Endothelial cell of umbilical vein (primary cell): ENCODE measurements around the gene JAZF1. TPM values are rescaled to one million over a fixed set of nuclear protein-coding genes. Genes with fewer than 3 reads are reported as not detected.

ENCODE experiments used
- BruUV-seq: library from RNA; stranded (reverse); fragments of 400-500 nt; replicated peaks from 2 replicates; lab custom pipeline; 2021; lab: Mats Ljungman, UMichigan
- CTCF ChIA-PET: fragments of 300-600, 350-600 bp; sonication (Branson Sonifier 250); formaldehyde crosslinking; loops from one replicate; lab custom pipeline; 2021; ENCODE audit warnings: antibody characterized with exemption, inconsistent platforms; lab: Charles Lee
- POLR2A ChIA-PET: fragments of 300-600, 350-600 bp; sonication (Branson Sonifier 250); formaldehyde crosslinking; loops from one replicate; lab custom pipeline; 2021; ENCODE audit warnings: antibody characterized with exemption, inconsistent platforms; lab: Charles Lee
- DNase-seq: peaks from one replicate; pipeline ENCODE4 v3.0.0-alpha.2; 2011; ENCODE audit warnings: low read depth, low spot score
- FAIRE-seq: peaks from 2 replicates; lab custom pipeline; 2011; peaks lifted over from hg19 to GRCh38; lab: Jason Lieb, UNC
- H2AFZ ChIP-seq: 2 replicates; pipeline ENCODE4 v1.6.0; 2012; ENCODE audit warnings: low read depth, low read length, control low read depth, inconsistent platforms
- H3K27ac ChIP-seq: 2 replicates; pipeline ENCODE4 v1.5.1; 2011; ENCODE audit warnings: low read depth, mild to moderate bottlenecking, control low read depth, low read length, moderate library complexity; ENCODE audit not compliant: insufficient read depth
- H3K27me3 ChIP-seq, 2 experiments: 2 replicates each; pipeline versions ENCODE4 v1.6.0 to v1.6.1; 2011; ENCODE audit warnings: low read length in 2 of 2, mixed read lengths in 1 of 2; ENCODE audit not compliant: control insufficient read depth in 2 of 2, insufficient read depth in 2 of 2
- H3K36me3 ChIP-seq, 2 experiments: 2 replicates in 1 of 2; 3 replicates in 1 of 2; pipeline ENCODE4 v1.5.1; 2011; ENCODE audit warnings: low read length in 2 of 2, mild to moderate bottlenecking in 1 of 2, moderate library complexity in 1 of 2; ENCODE audit not compliant: control insufficient read depth in 2 of 2, insufficient read depth in 2 of 2; ENCODE audit errors: extremely low read depth in 1 of 2
- H3K4me1 ChIP-seq: 3 replicates; pipeline ENCODE4 v1.5.1; 2011; ENCODE audit warnings: mild to moderate bottlenecking, low read length; ENCODE audit not compliant: control insufficient read depth, insufficient read depth; ENCODE audit errors: extremely low read depth
- H3K4me2 ChIP-seq: 2 replicates; pipeline ENCODE4 v1.6.1; 2011; ENCODE audit warnings: low read length, control low read depth, mixed read lengths; ENCODE audit not compliant: insufficient read depth
- H3K4me3 ChIP-seq, 3 experiments: fragments of 200-600 bp in 1 of 3; sonication (generic), shearing (Covaris generic) in 1 of 3; replicated peaks in 1 of 3; 2 replicates each; pipeline ENCODE4 v1.5.1; 2011 to 2016; ENCODE audit warnings: control low read depth in 3 of 3, low read length in 3 of 3, mild to moderate bottlenecking in 2 of 3, inconsistent platforms in 1 of 3, low read depth in 1 of 3, moderate library complexity in 1 of 3; ENCODE audit not compliant: insufficient read depth in 1 of 3
- H3K79me2 ChIP-seq: 2 replicates; pipeline ENCODE4 v1.6.0; 2012; ENCODE audit warnings: low read length, inconsistent platforms; ENCODE audit not compliant: control insufficient read depth, insufficient read depth
- H3K9ac ChIP-seq: replicated peaks from 2 replicates; pipeline ENCODE3; 2011; ENCODE audit warnings: low read length, control low read depth; ENCODE audit not compliant: insufficient read depth; ENCODE audit errors: extremely low read depth
- H3K9me1 ChIP-seq: replicated peaks from 3 replicates; pipeline ENCODE4 v1.6.0; 2011; ENCODE audit warnings: mild to moderate bottlenecking, low read length; ENCODE audit not compliant: control insufficient read depth, insufficient read depth; ENCODE audit errors: extremely low read depth
- H3K9me3 ChIP-seq: replicated peaks from 2 replicates; pipeline ENCODE4 v1.5.1; 2012; ENCODE audit warnings: low read length, inconsistent platforms; ENCODE audit not compliant: control insufficient read depth, insufficient read depth
- H4K20me1 ChIP-seq: replicated peaks from 2 replicates; pipeline ENCODE3; 2011; ENCODE audit warnings: mild to moderate bottlenecking, low read length; ENCODE audit not compliant: control insufficient read depth, insufficient read depth; ENCODE audit errors: extremely low read depth
- EZH2 ChIP-seq: IDR thresholded peaks from 2 replicates; pipeline ENCODE4 v1.6.1; 2012; ENCODE audit warnings: borderline replicate concordance, low read depth, mild to moderate bottlenecking, moderate library complexity, low read length, inconsistent platforms; ENCODE audit not compliant: severe bottlenecking
- FOS ChIP-seq: IDR thresholded peaks from 2 replicates; pipeline ENCODE4 v1.6.1; 2011; ENCODE audit warnings: mild to moderate bottlenecking, low read length, moderate library complexity, borderline replicate concordance; ENCODE audit not compliant: insufficient read depth
- GATA2 ChIP-seq: IDR thresholded peaks from 2 replicates; pipeline ENCODE4 v1.7.0; 2011; ENCODE audit warnings: low read depth, mild to moderate bottlenecking, moderate library complexity, mixed read lengths, low read length; ENCODE audit not compliant: insufficient read length, insufficient read depth
- JUN ChIP-seq: IDR thresholded peaks from 2 replicates; pipeline ENCODE4 v1.6.1; 2011; ENCODE audit warnings: borderline replicate concordance, low read depth; ENCODE audit not compliant: insufficient read length, insufficient read depth
- MYC ChIP-seq: IDR thresholded peaks from one replicate; pipeline ENCODE4 v1.6.1; 2011; ENCODE audit warnings: mild to moderate bottlenecking, low read depth, low read length
- POLR2A ChIP-seq: IDR thresholded peaks from 2 replicates; pipeline ENCODE4 v1.6.1; 2012; ENCODE audit warnings: low read depth, mild to moderate bottlenecking, control low read depth, low read length
- POLR2AphosphoS5 ChIP-seq: IDR thresholded peaks from 2 replicates; pipeline ENCODE4 v1.6.1; 2012; ENCODE audit warnings: low read depth, mild to moderate bottlenecking, control low read depth, low read length, moderate library complexity; ENCODE audit not compliant: insufficient read depth
- dilution Hi-C: fragments of 300-500 bp; cut with MboI; formaldehyde crosslinking; loops from one replicate; pipeline ENCODE4 v1.15.0; 2019; ENCODE audit warnings: low sequenced_read_pairs; ENCODE audit not compliant: extremely low pct_ligation_motif_present
- intact Hi-C: fragments of 100-400 bp; cut with micrococcal nuclease; formaldehyde crosslinking; loops from one replicate; pipeline ENCODE4 v1.10.0; 2022
- polyA plus RNA-seq, 4 experiments: library from polyadenylated mRNA; depleted of rRNA in 3 of 4; stranded (reverse) in 3 of 4; unstranded in 1 of 4; fragments of >200 nt; gene quantifications; 2 replicates each; pipeline versions ENCODE4 v1.2.1 to v1.2.3, GENCODE V29; 2011 to 2012; ENCODE audit warnings: missing spikeins in 1 of 4
- total RNA-seq: library from RNA; stranded (reverse); gene quantifications from 2 replicates; pipeline ENCODE4 v1.2.3, GENCODE V29; 2021
- TF ChIP-seq, protein P1 (sequence below): IDR thresholded peaks from 2 replicates; pipeline ENCODE4 v1.6.1; 2011; ENCODE audit not compliant: insufficient read depth, insufficient read length
- TF ChIP-seq, protein P2 (sequence below), 2 donors: IDR thresholded peaks; 1 replicate in 1 of 2; 2 replicates in 1 of 2; pipeline ENCODE4 v1.5.1; 2011; ENCODE audit warnings: low read length in 2 of 2, mild to moderate bottlenecking in 2 of 2, moderate library complexity in 2 of 2, control low read depth in 1 of 2, inconsistent platforms in 1 of 2, low read depth in 1 of 2; ENCODE audit not compliant: insufficient read depth in 1 of 2; ENCODE audit errors: extremely low read depth in 1 of 2

The JAZF1 gene
- total and polyA plus RNA-seq, 2 donors (not counting 3 experiments of a cell fraction or from before 2014, with no cell fraction given): 2.5 to 16.9 TPM

- Histone ChIP-seq H3K27ac (no peak overlapping the region), H4K20me1 (no peaks in the 10 kb centered on the region), H3K4me1 (no peaks in the 10 kb centered on the region), H3K27me3 (no peaks in the 10 kb centered on the region), H3K9ac (no peak overlapping the region), H3K4me3 (no peak overlapping the region), H3K36me3 (no peaks in the 10 kb centered on the region), H3K4me2 (no peak overlapping the region), H3K9me1 (no peaks in the 10 kb centered on the region), H3K9me3 (no peaks in the 10 kb centered on the region), H3K79me2 (no peaks in the 10 kb centered on the region), H2AFZ (no peak overlapping the region)
- intact Hi-C loops: no loop called here
- CTCF ChIA-PET: interaction anchor here (0.6 to 3.9 kb wide), 8 partner anchors 9 to 873 kb away, joined by 3 to 24 read pairs (median 4); no protein-coding TSS in a partner anchor
- no peak for FAIRE-seq
- dilution Hi-C loops: no loop called here
- POLR2A ChIA-PET: no interaction called here
- TF ChIP-seq, protein P1, sequence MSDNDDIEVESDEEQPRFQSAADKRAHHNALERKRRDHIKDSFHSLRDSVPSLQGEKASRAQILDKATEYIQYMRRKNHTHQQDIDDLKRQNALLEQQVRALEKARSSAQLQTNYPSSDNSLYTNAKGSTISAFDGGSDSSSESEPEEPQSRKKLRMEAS: no peak
- TF ChIP-seq POLR2A: no peak
- TF ChIP-seq POLR2AphosphoS5: no peak
- TF ChIP-seq MYC: no peak
- TF ChIP-seq GATA2: no peak
- TF ChIP-seq, protein P2, sequence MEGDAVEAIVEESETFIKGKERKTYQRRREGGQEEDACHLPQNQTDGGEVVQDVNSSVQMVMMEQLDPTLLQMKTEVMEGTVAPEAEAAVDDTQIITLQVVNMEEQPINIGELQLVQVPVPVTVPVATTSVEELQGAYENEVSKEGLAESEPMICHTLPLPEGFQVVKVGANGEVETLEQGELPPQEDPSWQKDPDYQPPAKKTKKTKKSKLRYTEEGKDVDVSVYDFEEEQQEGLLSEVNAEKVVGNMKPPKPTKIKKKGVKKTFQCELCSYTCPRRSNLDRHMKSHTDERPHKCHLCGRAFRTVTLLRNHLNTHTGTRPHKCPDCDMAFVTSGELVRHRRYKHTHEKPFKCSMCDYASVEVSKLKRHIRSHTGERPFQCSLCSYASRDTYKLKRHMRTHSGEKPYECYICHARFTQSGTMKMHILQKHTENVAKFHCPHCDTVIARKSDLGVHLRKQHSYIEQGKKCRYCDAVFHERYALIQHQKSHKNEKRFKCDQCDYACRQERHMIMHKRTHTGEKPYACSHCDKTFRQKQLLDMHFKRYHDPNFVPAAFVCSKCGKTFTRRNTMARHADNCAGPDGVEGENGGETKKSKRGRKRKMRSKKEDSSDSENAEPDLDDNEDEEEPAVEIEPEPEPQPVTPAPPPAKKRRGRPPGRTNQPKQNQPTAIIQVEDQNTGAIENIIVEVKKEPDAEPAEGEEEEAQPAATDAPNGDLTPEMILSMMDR (IDR thresholded peaks at IDR 0.05; ENCODE audit: extremely low read depth in 1 of 2, insufficient read depth in 1 of 2, low read depth in 1 of 2, low read length in 2 of 2): no peak
- no peak for TF ChIP-seq JUN
- no peak for TF ChIP-seq EZH2
- no peak for TF ChIP-seq FOS
- no peak for DNase-seq
- BruUV-seq: no TSS peak
Observed at GRCh38 chr7:28069388-28069787, 111.2 kb downstream of the JAZF1 start.
